ENCODE results near the gene DEFB121. TPM values are rescaled to one million over a fixed set of nuclear protein-coding genes. Genes with fewer than 3 reads are reported as not detected.
"Not testable (repeated sequence)": the region's sequence is repeated elsewhere in the genome, so short reads cannot be mapped to it uniquely, and the experiment has no call there.

DEFB121 gene
- total RNA-seq = not detected

GRCh38 chr20:31406115-31406514 lies at the start of gene DEFB121:
Gene DEFB121, minus strand, starts transcription at chr20:31406215. Its CDS starts 63 bp downstream, at chr20:31406152.
- no peak for DNase-seq
- H3K27ac Mint-ChIP-seq = no peak within 1 kb of the TSS
- H3K4me1 Mint-ChIP-seq (ENCODE audit: low read depth) = no peaks in the 10 kb centered on the region
- CTCF ChIA-PET = no interaction called here
- no peak within 1 kb of the TSS for H3K4me3 Mint-ChIP-seq
- peaks cover 8% of the 10 kb centered on the region for H3K27me3 Mint-ChIP-seq (ENCODE audit: low read depth)
- intact Hi-C loops (cut with micrococcal nuclease) = no loop called here
- H3K36me3 Mint-ChIP-seq (ENCODE audit: low read depth) = no peaks in the 10 kb centered on the region
- peaks cover 2% of the 10 kb centered on the region for H3K9me3 Mint-ChIP-seq

GRCh38 chr20:31454361-31454760 lies 48.3 kb upstream of the DEFB121 start:
- intact Hi-C loops (cut with micrococcal nuclease) = no loop called here
- CTCF ChIA-PET = interaction anchor here (0.6 to 0.7 kb wide), 2 partner anchors 10 to 21 kb away, joined by 3 to 4 read pairs; partner anchors contain the start of genes DEFB124 and REM1
- Mint-ChIP-seq H3K27me3 (ENCODE audit: low read depth) (peaks cover 9% of the 10 kb centered on the region), H3K36me3 (ENCODE audit: low read depth) (no peaks in the 10 kb centered on the region), H3K9me3 (no peaks in the 10 kb centered on the region), H3K4me1 (ENCODE audit: low read depth) (no peaks in the 10 kb centered on the region), H3K4me3 (no peak overlapping the region), H3K27ac (no peak overlapping the region)
- DNase-seq = no peak

- Mint-ChIP-seq H3K4me3 (no peak overlapping the region), H3K27ac (no peak overlapping the region), H3K27me3 (ENCODE audit: low read depth) (peaks cover 7% of the 10 kb centered on the region), H3K9me3 (no peaks in the 10 kb centered on the region), H3K36me3 (ENCODE audit: low read depth) (no peaks in the 10 kb centered on the region), H3K4me1 (ENCODE audit: low read depth) (no peaks in the 10 kb centered on the region)
- intact Hi-C loops (cut with micrococcal nuclease) = no loop called here
- DNase-seq = no peak
- CTCF ChIA-PET = no interaction called here
These were observed 46.6 kb upstream of the DEFB121 start for GRCh38 chr20:31452575-31452974.

- intact Hi-C loops (cut with micrococcal nuclease) = no loop called here
- no peaks in the 10 kb centered on the region for H3K36me3 Mint-ChIP-seq (ENCODE audit: low read depth)
- CTCF ChIA-PET = interaction anchor here (0.6 to 4.2 kb wide), 4 partner anchors 9 to 249 kb away, joined by 3 to 23 read pairs (median 3); partner anchors contain the start of gene DEFB123
- H3K27me3 Mint-ChIP-seq (ENCODE audit: low read depth) = peaks cover 4% of the 10 kb centered on the region
- no peak overlapping the region for H3K27ac Mint-ChIP-seq
- DNase-seq = no peak
- H3K4me3 Mint-ChIP-seq = no peak overlapping the region
- H3K9me3 Mint-ChIP-seq = no peaks in the 10 kb centered on the region
- H3K4me1 Mint-ChIP-seq (ENCODE audit: low read depth) = no peaks in the 10 kb centered on the region
These were observed 43.7 kb upstream of the DEFB121 start for GRCh38 chr20:31449511-31450414.

GRCh38 chr20:31446084-31446819 lies 40.2 kb upstream of the DEFB121 start:
- Mint-ChIP-seq H3K4me3 (no peak overlapping the region), H3K27ac (no peak overlapping the region), H3K36me3 (ENCODE audit: low read depth) (no peaks in the 10 kb centered on the region), H3K9me3 (no peaks in the 10 kb centered on the region), H3K4me1 (ENCODE audit: low read depth) (no peaks in the 10 kb centered on the region), H3K27me3 (ENCODE audit: low read depth) (no peaks in the 10 kb centered on the region)
- CTCF ChIA-PET = no interaction called here
- intact Hi-C loops (cut with micrococcal nuclease) = no loop called here
- no peak for DNase-seq

GRCh38 chr20:31440012-31440659 lies 34.1 kb upstream of the DEFB121 start, which contains the start of gene DEFB123:
Gene DEFB123, plus strand, starts transcription at chr20:31440632. Its CDS starts 67 bp downstream, at chr20:31440699.
- no peaks in the 10 kb centered on the region for H3K36me3 Mint-ChIP-seq (ENCODE audit: low read depth)
- CTCF ChIA-PET = interaction anchor here (0.7 to 1.4 kb wide), 7 partner anchors 9 to 101 kb away, joined by 3 to 4 read pairs (median 3); no protein-coding TSS in a partner anchor
- peak; percentile 7 for DNase-seq
- H3K4me3 Mint-ChIP-seq = no peak within 1 kb of the TSS
- intact Hi-C loops (cut with micrococcal nuclease) = no loop called here
- no peak within 1 kb of the TSS for H3K27ac Mint-ChIP-seq
- H3K4me1 Mint-ChIP-seq (ENCODE audit: low read depth) = no peaks in the 10 kb centered on the region
- no peaks in the 10 kb centered on the region for H3K9me3 Mint-ChIP-seq
- H3K27me3 Mint-ChIP-seq (ENCODE audit: low read depth) = peaks cover 4% of the 10 kb centered on the region

GRCh38 chr20:31430568-31431115 lies 24.6 kb upstream of the DEFB121 start:
- DNase-seq = no peak
- CTCF ChIA-PET = interaction anchor here (1.0 kb wide), 1 partner anchor 11 kb away, joined by 3 read pairs; no protein-coding TSS in a partner anchor
- H3K4me1 Mint-ChIP-seq (ENCODE audit: low read depth) = no peaks in the 10 kb centered on the region
- H3K27me3 Mint-ChIP-seq (ENCODE audit: low read depth) = peaks cover 7% of the 10 kb centered on the region
- peaks cover 2% of the 10 kb centered on the region for H3K9me3 Mint-ChIP-seq
- H3K36me3 Mint-ChIP-seq (ENCODE audit: low read depth) = no peaks in the 10 kb centered on the region
- no peak overlapping the region for H3K27ac Mint-ChIP-seq
- H3K4me3 Mint-ChIP-seq = no peak overlapping the region
- intact Hi-C loops (cut with micrococcal nuclease) = no loop called here

GRCh38 chr20:31427576-31427975 lies 21.6 kb upstream of the DEFB121 start:
- H3K27ac Mint-ChIP-seq; DNase-seq; H3K4me3 Mint-ChIP-seq; intact Hi-C loops (cut with micrococcal nuclease); H3K27me3 Mint-ChIP-seq (ENCODE audit: low read depth); CTCF ChIA-PET; H3K4me1 Mint-ChIP-seq (ENCODE audit: low read depth); H3K36me3 Mint-ChIP-seq (ENCODE audit: low read depth); H3K9me3 Mint-ChIP-seq: not testable (repeated sequence)

GRCh38 chr20:31426891-31427551 lies 21.0 kb upstream of the DEFB121 start:
- intact Hi-C loops (cut with micrococcal nuclease); H3K27me3 Mint-ChIP-seq (ENCODE audit: low read depth); H3K4me1 Mint-ChIP-seq (ENCODE audit: low read depth); H3K9me3 Mint-ChIP-seq; DNase-seq; H3K36me3 Mint-ChIP-seq (ENCODE audit: low read depth); H3K27ac Mint-ChIP-seq; H3K4me3 Mint-ChIP-seq; CTCF ChIA-PET: not testable (repeated sequence)

- Mint-ChIP-seq H3K27ac (no peak overlapping the region), H3K4me1 (ENCODE audit: low read depth) (no peaks in the 10 kb centered on the region), H3K36me3 (ENCODE audit: low read depth) (no peaks in the 10 kb centered on the region), H3K4me3 (no peak overlapping the region), H3K27me3 (ENCODE audit: low read depth) (peaks cover 2% of the 10 kb centered on the region), H3K9me3 (peaks cover 2% of the 10 kb centered on the region)
- intact Hi-C loops (cut with micrococcal nuclease) = no loop called here
- CTCF ChIA-PET = no interaction called here
- no peak for DNase-seq
These were observed 19.8 kb upstream of the DEFB121 start for GRCh38 chr20:31425797-31426196.

GRCh38 chr20:31418307-31418706 lies 12.3 kb upstream of the DEFB121 start:
- Mint-ChIP-seq H3K27me3 (ENCODE audit: low read depth) (peaks cover 2% of the 10 kb centered on the region), H3K27ac (no peak overlapping the region), H3K4me1 (ENCODE audit: low read depth) (no peaks in the 10 kb centered on the region), H3K4me3 (no peak overlapping the region), H3K9me3 (no peaks in the 10 kb centered on the region), H3K36me3 (ENCODE audit: low read depth) (no peaks in the 10 kb centered on the region)
- intact Hi-C loops (cut with micrococcal nuclease) = no loop called here
- DNase-seq = no peak
- CTCF ChIA-PET = no interaction called here

Data from activated naive CD4-positive, alpha-beta T cell treated with anti-CD3 and anti-CD28 coated beads for 36 hours (primary cell).